Natural killer cell (primary cell): ENCODE data around the gene AADACL3. TPM values are rescaled to one million over a fixed set of nuclear protein-coding genes. Genes with fewer than 3 reads are reported as not detected.

Source experiments
- ATAC-seq, 3 donors: fragments of 150-1000 bp in 2 of 3; fragments of 200-7000 bp in 1 of 3; cut with Tn5 transposase; 1 replicate in 1 of 3; 2 replicates in 2 of 3; pipeline ENCODE4 v1.10.0; 2021; ENCODE audit warnings: mild to moderate bottlenecking in 2 of 3, moderate library complexity in 2 of 3
- DNase-seq, 2 donors: peaks; one replicate each; pipeline versions ENCODE4 v3.0.0 to v3.0.0-alpha.2; 2013 to 2021; ENCODE audit warnings: mixed read lengths in 1 of 2
- H3K27ac ChIP-seq: one replicate; pipeline ENCODE4 v1.5.1; 2013; ENCODE audit warnings: mild to moderate bottlenecking, low read length
- H3K27me3 ChIP-seq: one replicate; pipeline ENCODE4 v1.6.1; 2013; ENCODE audit warnings: low read length; ENCODE audit not compliant: control insufficient read depth, insufficient read depth
- H3K36me3 ChIP-seq: one replicate; pipeline ENCODE4 v1.6.1; 2013; ENCODE audit warnings: low read length; ENCODE audit not compliant: control insufficient read depth, insufficient read depth
- H3K4me1 ChIP-seq: one replicate; pipeline ENCODE4 v1.6.1; 2013; ENCODE audit warnings: low read length; ENCODE audit not compliant: control insufficient read depth, insufficient read depth
- H3K4me3 ChIP-seq: one replicate; pipeline ENCODE4 v1.5.1; 2013; ENCODE audit warnings: low read length
- H3K9me3 ChIP-seq: one replicate; pipeline ENCODE4 v1.6.1; 2013; ENCODE audit warnings: low read length; ENCODE audit not compliant: control insufficient read depth, insufficient read depth
- H3K27ac Mint-ChIP-seq, 2 donors: one replicate each; pipeline ENCODE4 v1.8.0; 2022; ENCODE audit warnings: mild to moderate bottlenecking in 2 of 2, mixed read lengths in 2 of 2, moderate library complexity in 1 of 2
- H3K27me3 Mint-ChIP-seq, 2 donors: one replicate each; pipeline ENCODE4 v1.8.0; 2022; ENCODE audit warnings: low read depth in 2 of 2, mixed read lengths in 2 of 2
- H3K36me3 Mint-ChIP-seq: one replicate; pipeline ENCODE4 v1.8.0; 2022; ENCODE audit warnings: mixed read lengths
- H3K4me1 Mint-ChIP-seq, 2 donors: one replicate each; pipeline ENCODE4 v1.8.0; 2022; ENCODE audit warnings: mixed read lengths in 2 of 2
- H3K4me3 Mint-ChIP-seq: one replicate; pipeline ENCODE4 v1.8.0; 2022; ENCODE audit warnings: mild to moderate bottlenecking, moderate library complexity, mixed read lengths
- H3K9me3 Mint-ChIP-seq, 2 donors: one replicate each; pipeline ENCODE4 v1.8.0; 2022; ENCODE audit warnings: mixed read lengths in 2 of 2
- WGBS: methylation state at CpG from one replicate; pipeline ENCODE4 v1.1.7; 2013; ENCODE audit warnings: missing lambda C conversion rate; ENCODE audit not compliant: insufficient coverage; 5-methylcytosine and 5-hydroxymethylcytosine counted together
- intact Hi-C: fragments of 100-400 bp; cut with micrococcal nuclease; formaldehyde crosslinking; loops from one replicate; pipeline ENCODE4 v1.14.2; 2022
- total RNA-seq, 4 donors: library from RNA; stranded (reverse); fragments of 120-200 nt in 1 of 4; gene quantifications; one replicate each; pipeline versions ENCODE4 v1.2.3 to v1.2.4, GENCODE V29; 2013 to 2022
- TF ChIP-seq, protein P1 (sequence below): fragments of 200-600 bp; IDR thresholded peaks from one replicate; pipeline ENCODE4 v1.8.0; 2022; ENCODE audit warnings: antibody characterized with exemption

AADACL3 gene
- total RNA-seq, 3 donors from 2014 or later (not counting 1 experiment from before 2014, with no cell fraction given): not detected

DNA sequence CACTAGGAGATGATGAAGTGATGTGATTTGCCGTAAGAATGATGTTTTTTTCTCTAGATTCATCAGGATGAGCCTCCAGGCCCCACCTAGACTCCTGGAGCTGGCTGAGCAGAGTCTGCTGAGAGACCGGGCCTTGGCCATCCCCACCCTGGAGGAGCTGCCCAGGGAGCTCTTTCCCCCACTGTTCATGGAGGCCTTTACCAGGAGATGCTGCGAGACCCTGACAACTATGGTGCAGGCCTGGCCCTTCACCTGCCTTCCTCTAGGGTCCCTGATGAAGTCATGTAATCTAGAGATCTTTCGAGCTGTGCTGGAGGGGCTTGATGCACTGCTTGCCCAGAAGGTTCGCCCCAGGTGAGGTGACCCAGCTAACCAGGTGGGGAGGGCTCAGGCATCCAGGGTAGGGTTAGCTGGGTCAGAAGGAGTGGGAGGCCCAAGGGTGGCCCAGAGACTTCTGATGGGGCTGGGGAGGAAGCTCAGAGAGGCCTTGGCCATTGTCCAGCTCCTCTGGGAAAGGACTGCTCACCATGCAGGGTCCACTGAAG is 59.0 kb downstream of the AADACL3 start:
- Mint-ChIP-seq H3K4me3 (no peak overlapping the region), H3K36me3 (no peaks in the 10 kb centered on the region), H3K27ac (no peak overlapping the region), H3K4me1 (no peaks in the 10 kb centered on the region), H3K9me3 (no peaks in the 10 kb centered on the region), H3K27me3 (peaks cover 13 to 56% of the 10 kb centered on the region in 2 donors)
- intact Hi-C loops: no loop called here
- Histone ChIP-seq H3K27ac (no peak overlapping the region), H3K27me3 (no peaks in the 10 kb centered on the region), H3K36me3 (no peaks in the 10 kb centered on the region), H3K9me3 (no peaks in the 10 kb centered on the region), H3K4me3 (no peak overlapping the region), H3K4me1 (no peaks in the 10 kb centered on the region)
- WGBS: 86% methylated on average over 5 of the region's 5 CpGs
- TF ChIP-seq, protein P1, sequence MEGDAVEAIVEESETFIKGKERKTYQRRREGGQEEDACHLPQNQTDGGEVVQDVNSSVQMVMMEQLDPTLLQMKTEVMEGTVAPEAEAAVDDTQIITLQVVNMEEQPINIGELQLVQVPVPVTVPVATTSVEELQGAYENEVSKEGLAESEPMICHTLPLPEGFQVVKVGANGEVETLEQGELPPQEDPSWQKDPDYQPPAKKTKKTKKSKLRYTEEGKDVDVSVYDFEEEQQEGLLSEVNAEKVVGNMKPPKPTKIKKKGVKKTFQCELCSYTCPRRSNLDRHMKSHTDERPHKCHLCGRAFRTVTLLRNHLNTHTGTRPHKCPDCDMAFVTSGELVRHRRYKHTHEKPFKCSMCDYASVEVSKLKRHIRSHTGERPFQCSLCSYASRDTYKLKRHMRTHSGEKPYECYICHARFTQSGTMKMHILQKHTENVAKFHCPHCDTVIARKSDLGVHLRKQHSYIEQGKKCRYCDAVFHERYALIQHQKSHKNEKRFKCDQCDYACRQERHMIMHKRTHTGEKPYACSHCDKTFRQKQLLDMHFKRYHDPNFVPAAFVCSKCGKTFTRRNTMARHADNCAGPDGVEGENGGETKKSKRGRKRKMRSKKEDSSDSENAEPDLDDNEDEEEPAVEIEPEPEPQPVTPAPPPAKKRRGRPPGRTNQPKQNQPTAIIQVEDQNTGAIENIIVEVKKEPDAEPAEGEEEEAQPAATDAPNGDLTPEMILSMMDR: no peak
- DNase-seq (no peak), ATAC-seq (no peak)

GRCh38 chr1:12775443-12775842 is 59.5 kb downstream of the AADACL3 start:
- H3K4me3 Mint-ChIP-seq: no peak overlapping the region
- Histone ChIP-seq H3K9me3 (no peaks in the 10 kb centered on the region), H3K36me3 (no peaks in the 10 kb centered on the region), H3K27me3 (no peaks in the 10 kb centered on the region), H3K4me3 (no peak overlapping the region), H3K27ac (no peak overlapping the region), H3K4me1 (no peaks in the 10 kb centered on the region)
- no peak for ATAC-seq
- H3K9me3 Mint-ChIP-seq: no peaks in the 10 kb centered on the region
- peaks cover 9 to 50% of the 10 kb centered on the region in 2 donors for H3K27me3 Mint-ChIP-seq
- no peak overlapping the region for H3K27ac Mint-ChIP-seq
- intact Hi-C loops: no loop called here
- WGBS: 80% methylated on average over 8 of the region's 8 CpGs
- no peaks in the 10 kb centered on the region for H3K36me3 Mint-ChIP-seq
- TF ChIP-seq, protein P1: no peak
- H3K4me1 Mint-ChIP-seq: no peaks in the 10 kb centered on the region
- DNase-seq: no peak

DNA sequence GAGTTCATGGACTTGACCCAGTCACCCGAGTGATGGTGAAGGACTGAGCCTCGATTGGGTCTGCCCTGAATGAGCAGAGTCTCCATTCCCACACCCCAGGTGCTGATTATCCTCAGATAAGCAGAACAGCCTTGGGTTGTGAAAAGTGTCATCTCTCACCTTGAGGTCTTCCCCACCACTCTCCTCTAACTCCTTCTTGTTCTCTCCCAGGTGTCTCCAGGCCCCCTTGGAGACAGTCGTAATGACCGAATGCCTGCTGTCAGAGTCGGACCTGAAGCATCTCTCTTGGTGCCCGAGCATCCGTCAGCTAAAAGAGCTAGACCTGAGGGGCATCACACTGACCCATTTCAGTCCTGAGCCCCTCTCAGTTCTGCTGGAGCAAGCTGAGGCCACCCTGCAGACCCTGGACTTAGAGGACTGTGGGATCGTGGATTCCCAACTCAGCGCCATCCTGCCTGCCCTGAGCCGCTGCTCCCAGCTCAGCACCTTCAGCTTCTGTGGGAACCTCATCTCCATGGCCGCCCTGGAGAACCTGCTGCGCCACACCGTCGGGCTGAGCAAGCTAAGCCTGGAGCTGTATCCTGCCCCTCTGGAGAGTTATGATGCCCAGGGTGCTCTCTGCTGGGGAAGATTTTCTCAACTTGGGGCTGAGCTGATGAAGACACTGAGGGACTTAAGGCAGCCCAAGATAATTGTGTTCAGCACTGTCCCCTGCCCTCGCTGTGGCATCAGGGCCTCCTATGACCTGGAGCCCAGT is 61.1 kb downstream of the AADACL3 start:
- H3K4me3 Mint-ChIP-seq: no peak overlapping the region
- no peaks in the 10 kb centered on the region for H3K36me3 Mint-ChIP-seq
- H3K4me1 Mint-ChIP-seq: no peaks in the 10 kb centered on the region
- H3K9me3 Mint-ChIP-seq: no peaks in the 10 kb centered on the region
- DNase-seq (no peak), ATAC-seq (no peak)
- H3K27me3 ChIP-seq: no peaks in the 10 kb centered on the region
- TF ChIP-seq, protein P1: no peak
- H3K9me3 ChIP-seq: no peaks in the 10 kb centered on the region
- intact Hi-C loops: no loop called here
- H3K27ac Mint-ChIP-seq: no peak overlapping the region
- WGBS: 86% methylated on average over 15 of the region's 15 CpGs
- H3K4me1 ChIP-seq: no peaks in the 10 kb centered on the region
- H3K27me3 Mint-ChIP-seq: peaks cover 10 to 35% of the 10 kb centered on the region in 2 donors
- H3K27ac ChIP-seq: no peak overlapping the region
- H3K4me3 ChIP-seq: no peak overlapping the region
- no peaks in the 10 kb centered on the region for H3K36me3 ChIP-seq

Other genes with a start within 250 kb of the AADACL3 start
- 100 to 1,000 TPM; 106 to 175 (median 153) TPM for gene DHRS3, start 97.9 kb upstream of the AADACL3 start, total RNA-seq
- not detected for gene AADACL4, start 72.0 kb upstream of the AADACL3 start, total RNA-seq
- gene CFAP107, start 30.1 kb downstream of the AADACL3 start, total RNA-seq: not detected
- not detected for gene PRAMEF12, start 57.6 kb downstream of the AADACL3 start, total RNA-seq
- not detected for gene PRAMEF1, start 75.3 kb downstream of the AADACL3 start, total RNA-seq
- not detected for gene PRAMEF11, start 115.3 kb downstream of the AADACL3 start, total RNA-seq
- gene HNRNPCL1, start 132.6 kb downstream of the AADACL3 start, total RNA-seq: not detected
- not detected for gene PRAMEF2, start 141.0 kb downstream of the AADACL3 start, total RNA-seq
- gene PRAMEF4, start 170.1 kb downstream of the AADACL3 start, total RNA-seq: not detected
- not detected for gene PRAMEF10, start 182.2 kb downstream of the AADACL3 start, total RNA-seq
- gene PRAMEF7, start 200.5 kb downstream of the AADACL3 start, total RNA-seq: not detected
- gene PRAMEF6, start 231.5 kb downstream of the AADACL3 start, total RNA-seq: not detected